Effector CD4-positive, alpha-beta T cell (primary cell): ENCODE measurements around the gene SUN1.

Experiments used
- DNase-seq: peaks from one replicate; pipeline ENCODE4 v3.0.0-alpha.2; 2020

The SUN1 gene

GRCh38 chr7:908591-909357 lies 76.5 kb downstream of the SUN1 start:
- peak; percentile 48 for DNase-seq

- no peak for DNase-seq
Observed at GRCh38 chr7:909358-910329, 77.4 kb downstream of the SUN1 start.

- no peak for DNase-seq
Observed at GRCh38 chr7:910441-910861, 78.2 kb downstream of the SUN1 start.

GRCh38 chr7:910931-911431 lies 78.7 kb downstream of the SUN1 start:
- no peak for DNase-seq

- no peak for DNase-seq
Observed at GRCh38 chr7:911791-912480, 79.7 kb downstream of the SUN1 start.

GRCh38 chr7:913736-914520 lies 81.7 kb downstream of the SUN1 start:
- no peak for DNase-seq

- DNase-seq, result no peak
Observed at GRCh38 chr7:914521-915194, 82.4 kb downstream of the SUN1 start.

- DNase-seq, result no peak
Observed at GRCh38 chr7:915291-916218, 83.3 kb downstream of the SUN1 start.

- no peak for DNase-seq
Observed at GRCh38 chr7:916291-916941, 84.1 kb downstream of the SUN1 start.

- DNase-seq, result no peak
Observed at GRCh38 chr7:917255-918117, 85.2 kb downstream of the SUN1 start.

GRCh38 chr7:918118-918425 lies 85.8 kb downstream of the SUN1 start:
- no peak for DNase-seq

- DNase-seq, result peak; percentile 0
Observed at GRCh38 chr7:918441-919113, 86.3 kb downstream of the SUN1 start.

- peak; percentile 1 for DNase-seq
Observed at GRCh38 chr7:919114-919442, 86.8 kb downstream of the SUN1 start.

- DNase-seq, result peak; percentile 1
Observed at GRCh38 chr7:919924-920341, 87.7 kb downstream of the SUN1 start.

- DNase-seq, result peak; percentile 1
Observed at GRCh38 chr7:920351-921070, 88.2 kb downstream of the SUN1 start.

GRCh38 chr7:921071-921461 lies 88.8 kb downstream of the SUN1 start:
- DNase-seq, result no peak

GRCh38 chr7:921581-922333 lies 89.5 kb downstream of the SUN1 start:
- peak; percentile 2 for DNase-seq
